Activated effector memory CD4-positive, alpha-beta T cell treated with anti-CD3 and anti-CD28 coated beads, Interleukin-2, amount 50 U/mL, for 16 hours (primary cell): ENCODE results near the gene TTK.
"Not testable (repeated sequence)": the region's sequence is repeated elsewhere in the genome, so short reads cannot be mapped to it uniquely, and the experiment has no call there.

Experiments
- DNase-seq: peaks from one replicate; pipeline ENCODE4 v3.0.0-alpha.2; 2020

Gene TTK

DNA sequence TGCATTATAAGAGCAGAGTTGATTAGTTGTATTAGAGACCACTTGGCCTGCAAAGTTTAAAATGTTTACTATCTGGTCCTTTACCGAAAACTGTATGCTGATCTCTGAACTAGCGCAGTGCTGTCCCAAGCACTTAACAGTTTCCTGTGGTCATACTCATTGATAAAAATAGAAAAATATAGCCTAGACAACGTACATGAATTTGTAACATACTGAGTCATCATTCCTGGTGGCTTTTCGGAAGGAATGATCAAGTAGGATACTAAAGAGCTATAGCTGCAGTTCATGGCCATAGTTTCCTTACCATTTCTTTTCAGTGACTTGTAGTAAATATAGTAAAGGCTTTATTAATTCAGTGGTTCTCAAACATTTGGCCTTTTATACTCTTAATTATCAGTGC, 18.4 kb downstream of the TTK start:
- no peak for DNase-seq

DNA sequence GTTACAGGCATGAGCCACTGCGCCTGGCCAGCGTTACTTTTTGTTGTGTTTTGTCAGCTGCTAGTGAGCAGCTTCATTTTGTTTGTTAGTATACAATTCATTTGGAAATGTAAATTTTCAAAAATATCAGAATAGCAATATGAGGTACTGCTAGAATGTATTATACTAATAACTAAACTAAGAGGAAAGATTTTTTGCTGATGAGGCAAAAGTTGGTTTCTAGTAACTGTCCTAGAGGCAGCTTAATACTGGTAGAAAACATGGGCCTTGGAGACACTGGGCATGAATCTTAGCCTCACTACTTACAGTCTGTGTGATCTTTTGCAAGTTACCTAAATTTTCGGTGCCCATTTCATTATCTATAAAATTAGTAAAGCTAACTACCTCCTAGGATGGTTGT, 24.1 kb downstream of the TTK start:
- no peak for DNase-seq

DNA sequence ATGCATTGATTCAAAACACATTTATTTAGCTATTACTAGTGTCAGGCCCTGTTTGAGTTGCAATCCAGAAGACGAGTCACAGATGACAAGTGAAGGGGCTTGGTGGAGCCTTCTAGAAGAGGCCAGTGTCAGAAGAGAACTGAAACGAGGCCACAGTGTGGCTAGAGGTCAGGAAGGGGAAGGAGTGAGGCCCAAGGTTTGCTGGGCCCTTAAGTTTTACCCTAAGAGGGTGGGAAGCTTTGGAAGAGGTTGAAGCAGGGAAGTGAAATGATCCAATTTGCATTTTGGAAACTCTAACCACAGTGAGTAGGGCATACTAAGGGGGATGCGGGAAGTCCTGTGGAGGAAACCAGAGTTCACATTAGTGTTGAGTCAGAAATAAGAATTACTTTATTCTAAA, 25.0 kb downstream of the TTK start:
- DNase-seq: no peak

DNA sequence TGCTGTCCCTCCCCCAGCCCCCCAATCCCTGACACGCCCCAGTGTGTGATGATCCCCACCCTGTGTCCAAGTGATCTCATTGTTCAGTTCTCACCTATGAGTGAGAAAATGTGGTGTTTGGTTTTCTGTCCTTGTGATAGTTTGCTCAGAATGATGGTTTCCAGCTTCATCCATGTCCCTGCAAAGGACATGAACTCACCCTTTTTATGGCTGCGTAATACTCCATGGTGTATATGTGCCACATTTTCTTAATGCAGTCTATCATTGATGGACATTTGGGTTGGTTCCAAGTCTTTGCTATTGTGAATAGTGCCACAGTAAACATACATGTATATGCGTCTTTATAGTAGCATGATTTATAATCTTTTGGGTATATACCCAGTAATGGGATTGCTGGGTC, 43.8 kb downstream of the TTK start:
- not testable (repeated sequence) for DNase-seq

DNA sequence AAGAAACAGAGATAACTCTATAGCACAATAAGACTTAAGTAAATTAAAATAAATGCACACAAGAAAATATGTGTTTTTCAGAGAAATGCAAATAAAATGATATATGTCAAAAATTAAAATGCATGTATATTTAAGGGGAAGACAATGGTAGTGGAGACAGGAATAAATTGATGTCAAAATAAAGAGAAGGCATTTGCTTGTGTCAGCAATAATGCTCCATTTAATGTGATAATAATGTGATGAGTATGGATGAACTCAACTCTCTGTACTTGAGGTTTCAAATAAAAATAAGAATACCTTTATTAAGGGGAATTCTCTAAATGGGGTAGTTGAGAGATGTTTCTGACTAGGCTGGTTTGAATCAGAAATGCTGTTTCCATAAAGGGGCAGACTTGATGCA, 56.3 kb downstream of the TTK start:
- no peak for DNase-seq

DNA sequence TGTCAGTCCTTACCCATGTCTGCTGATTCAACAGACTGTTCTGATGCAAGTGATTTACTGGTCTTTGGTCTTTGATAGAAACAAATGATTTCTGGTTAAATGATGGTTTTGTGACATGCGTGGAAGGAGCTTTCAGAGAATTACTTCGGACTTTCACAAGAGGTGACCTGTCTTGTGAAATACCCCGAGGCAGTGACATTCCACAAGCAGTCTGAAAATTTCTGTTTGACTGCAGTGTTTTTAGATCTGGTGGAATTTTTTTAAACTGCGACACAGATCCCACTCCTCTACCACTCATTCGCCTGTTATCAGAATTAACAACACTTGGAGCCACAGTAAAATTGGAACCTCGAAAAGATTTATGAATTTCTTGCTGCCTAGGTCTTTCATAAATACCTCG, 63.7 kb downstream of the TTK start:
- DNase-seq: not testable (repeated sequence)

DNA sequence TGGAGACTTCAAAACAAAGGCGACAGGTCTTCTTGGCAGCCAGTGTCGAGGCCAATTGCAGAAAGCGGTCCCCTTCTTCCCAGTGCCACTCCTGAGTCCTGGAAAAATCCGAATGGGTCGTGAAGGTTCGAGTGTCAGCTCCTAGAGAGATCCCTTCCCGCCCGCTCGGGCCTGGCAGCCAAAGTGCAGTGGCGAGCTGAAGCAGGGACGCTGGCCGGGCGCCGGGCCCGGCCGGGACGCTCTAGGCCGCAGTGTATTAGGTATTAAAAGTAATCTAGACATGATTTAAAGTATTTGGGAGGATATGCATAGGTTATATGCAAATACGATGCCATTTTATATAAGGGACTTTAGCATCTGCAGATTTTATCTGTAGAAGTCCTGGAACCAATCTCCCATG, 66.0 kb downstream of the TTK start:
- DNase-seq: not testable (repeated sequence)

DNA sequence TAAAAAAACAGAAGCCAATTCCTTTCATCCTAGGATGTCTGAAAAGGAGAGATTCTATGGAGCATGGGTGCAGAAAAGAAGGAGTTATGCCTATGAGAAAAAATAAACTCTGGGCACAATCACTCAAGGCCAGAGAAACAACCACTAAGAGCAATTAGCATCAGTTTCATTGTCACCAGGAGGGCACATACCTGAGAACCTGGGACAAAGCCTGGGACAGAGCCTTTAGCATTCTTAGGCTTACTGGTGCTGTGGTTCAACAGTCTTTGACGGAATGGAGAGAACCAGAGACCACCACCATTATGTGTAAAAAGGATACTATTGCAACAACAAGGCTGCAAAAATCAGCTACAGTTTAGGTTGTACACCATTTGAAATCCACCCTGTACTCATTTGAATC, 72.6 kb downstream of the TTK start:
- no peak for DNase-seq

DNA sequence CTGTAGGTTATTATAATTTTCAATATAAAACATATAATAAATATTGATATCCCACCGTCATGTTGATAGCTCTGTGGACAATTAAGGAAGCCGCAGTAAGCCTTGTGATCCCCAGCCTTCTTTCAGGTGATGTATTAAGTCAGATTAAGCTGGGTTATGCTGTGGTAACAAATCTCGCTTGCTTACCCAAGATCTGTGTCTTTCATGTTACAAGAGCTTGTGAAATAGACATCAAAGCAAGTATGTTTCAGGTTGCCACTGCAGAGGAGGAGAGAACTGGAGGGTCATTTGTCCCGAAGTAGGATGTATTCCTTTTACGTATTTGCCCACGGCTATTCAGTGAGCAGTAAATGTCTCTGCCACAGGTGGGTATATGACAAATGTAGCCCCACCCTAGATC, 84.2 kb downstream of the TTK start:
- DNase-seq: no peak

DNA sequence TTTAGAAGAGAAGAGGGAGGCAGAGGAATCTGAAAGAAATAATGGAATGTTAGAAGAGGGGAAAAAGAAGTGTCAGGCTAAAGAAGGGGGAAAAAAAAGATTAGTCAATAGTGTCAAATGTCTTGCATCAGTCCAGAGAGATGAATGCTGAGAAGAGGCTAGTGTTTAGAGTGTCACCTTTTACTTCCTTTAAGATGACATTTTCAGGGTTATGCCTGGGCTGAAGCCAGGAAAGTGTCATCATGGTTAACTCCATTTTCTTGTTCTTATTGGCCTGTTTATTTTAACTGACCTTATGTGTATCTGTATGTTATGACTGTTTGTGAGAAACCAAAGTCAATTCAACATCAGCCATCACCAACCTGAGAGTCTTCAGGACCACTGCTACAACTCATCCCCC, 87.1 kb downstream of the TTK start:
- no peak for DNase-seq
